ENCODE results near the gene ZAP70.
"Not testable (repeated sequence)": the region's sequence is repeated elsewhere in the genome, so short reads cannot be mapped to it uniquely, and the experiment has no call there.

Gene ZAP70

GRCh38 chr2:97704989-97705388, 8.4 kb upstream of the ZAP70 start:
- DNase-seq (ENCODE audit: extremely low read depth, low read depth): no peak
- H3K4me3 ChIP-seq (replicated peaks; ENCODE audit: low read depth, low read length): no peak overlapping the region
- no peak for TF ChIP-seq CTCF (IDR thresholded peaks at IDR 0.05; ENCODE audit: low read depth, low read length, missing control alignments)

- no peak for TF ChIP-seq CTCF (IDR thresholded peaks at IDR 0.05; ENCODE audit: low read depth, low read length, missing control alignments)
- no peak overlapping the region for H3K4me3 ChIP-seq (replicated peaks; ENCODE audit: low read depth, low read length)
- no peak for DNase-seq (ENCODE audit: extremely low read depth, low read depth)
Observed at GRCh38 chr2:97706112-97706511, 7.3 kb upstream of the ZAP70 start.

- no peak for DNase-seq (ENCODE audit: extremely low read depth, low read depth)
- no peak overlapping the region for H3K4me3 ChIP-seq (replicated peaks; ENCODE audit: low read depth, low read length)
- TF ChIP-seq CTCF (IDR thresholded peaks at IDR 0.05; ENCODE audit: low read depth, low read length, missing control alignments): no peak
Observed at GRCh38 chr2:97706708-97707345, 6.5 kb upstream of the ZAP70 start.

GRCh38 chr2:97707362-97708047, 5.9 kb upstream of the ZAP70 start:
- DNase-seq (ENCODE audit: extremely low read depth, low read depth): no peak
- no peak overlapping the region for H3K4me3 ChIP-seq (replicated peaks; ENCODE audit: low read depth, low read length)
- no peak for TF ChIP-seq CTCF (IDR thresholded peaks at IDR 0.05; ENCODE audit: low read depth, low read length, missing control alignments)

- no peak for DNase-seq (ENCODE audit: extremely low read depth, low read depth)
- H3K4me3 ChIP-seq (replicated peaks; ENCODE audit: low read depth, low read length): no peak overlapping the region
- TF ChIP-seq CTCF (IDR thresholded peaks at IDR 0.05; ENCODE audit: low read depth, low read length, missing control alignments): no peak
Observed at GRCh38 chr2:97708048-97708380, 5.4 kb upstream of the ZAP70 start.

GRCh38 chr2:97708608-97709007, 4.8 kb upstream of the ZAP70 start:
- no peak for DNase-seq (ENCODE audit: extremely low read depth, low read depth)
- H3K4me3 ChIP-seq (replicated peaks; ENCODE audit: low read depth, low read length): no peak overlapping the region
- no peak for TF ChIP-seq CTCF (IDR thresholded peaks at IDR 0.05; ENCODE audit: low read depth, low read length, missing control alignments)

- H3K4me3 ChIP-seq (replicated peaks; ENCODE audit: low read depth, low read length): no peak overlapping the region
- no peak for TF ChIP-seq CTCF (IDR thresholded peaks at IDR 0.05; ENCODE audit: low read depth, low read length, missing control alignments)
- DNase-seq (ENCODE audit: extremely low read depth, low read depth): no peak
Observed at GRCh38 chr2:97711394-97711711, 2.0 kb upstream of the ZAP70 start.

- not testable (repeated sequence) for DNase-seq (ENCODE audit: extremely low read depth, low read depth); H3K4me3 ChIP-seq (replicated peaks; ENCODE audit: low read depth, low read length)
Observed at GRCh38 chr2:97712175-97712574, 1.2 kb upstream of the ZAP70 start.
